ENCODE measurements around the gene ZNHIT2. TPM values are rescaled to one million over a fixed set of nuclear protein-coding genes. Genes with fewer than 3 reads are reported as not detected.

Gene ZNHIT2
- total and polyA plus RNA-seq, 2 of the 13 experiments (the other 11 are each of a cell fraction or from before 2014, with no cell fraction given): 1.1 to 6.5 TPM

DNA sequence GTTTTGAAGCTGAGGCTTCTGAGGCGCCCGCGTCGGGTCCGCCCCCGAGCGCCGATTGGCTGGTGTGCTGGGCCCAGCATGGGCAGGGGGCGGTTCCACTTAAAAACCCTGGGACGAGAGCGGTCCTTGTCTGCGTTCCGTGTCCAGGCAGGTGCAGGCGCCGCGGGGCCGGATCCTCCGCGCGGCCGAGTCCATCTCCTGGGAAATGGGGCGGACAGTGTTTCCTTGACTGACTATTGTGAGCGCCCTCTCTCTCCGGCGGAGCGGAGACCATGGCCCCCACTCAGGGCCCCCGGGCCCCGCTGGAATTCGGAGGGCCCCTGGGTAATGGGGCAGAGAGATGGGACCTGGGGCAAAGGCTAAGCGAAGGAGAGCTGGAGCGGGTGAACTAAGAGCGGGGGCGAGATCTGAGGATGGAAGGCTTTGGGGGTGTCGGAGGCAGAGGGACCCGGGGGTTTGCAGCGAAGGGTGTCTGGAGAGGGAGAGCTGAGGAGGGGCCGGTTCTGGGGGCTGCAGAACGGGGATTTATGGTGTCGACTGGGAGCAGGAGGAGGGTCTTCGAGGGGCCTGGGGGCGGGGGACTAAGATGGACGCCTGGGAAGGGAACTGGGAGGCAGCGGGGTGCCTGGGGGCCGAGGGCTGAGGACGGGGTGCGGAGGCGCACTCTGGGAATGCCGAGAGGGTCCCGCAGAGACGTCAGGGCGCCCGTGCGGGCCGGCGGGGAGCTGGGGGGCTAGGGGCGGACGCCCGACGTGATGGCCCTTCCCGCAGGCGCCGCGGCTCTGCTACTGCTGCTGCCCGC lies 5.6 kb downstream of the ZNHIT2 start, which contains the start of gene TM7SF2 (continued):
- TF ChIP-seq, protein P1, sequence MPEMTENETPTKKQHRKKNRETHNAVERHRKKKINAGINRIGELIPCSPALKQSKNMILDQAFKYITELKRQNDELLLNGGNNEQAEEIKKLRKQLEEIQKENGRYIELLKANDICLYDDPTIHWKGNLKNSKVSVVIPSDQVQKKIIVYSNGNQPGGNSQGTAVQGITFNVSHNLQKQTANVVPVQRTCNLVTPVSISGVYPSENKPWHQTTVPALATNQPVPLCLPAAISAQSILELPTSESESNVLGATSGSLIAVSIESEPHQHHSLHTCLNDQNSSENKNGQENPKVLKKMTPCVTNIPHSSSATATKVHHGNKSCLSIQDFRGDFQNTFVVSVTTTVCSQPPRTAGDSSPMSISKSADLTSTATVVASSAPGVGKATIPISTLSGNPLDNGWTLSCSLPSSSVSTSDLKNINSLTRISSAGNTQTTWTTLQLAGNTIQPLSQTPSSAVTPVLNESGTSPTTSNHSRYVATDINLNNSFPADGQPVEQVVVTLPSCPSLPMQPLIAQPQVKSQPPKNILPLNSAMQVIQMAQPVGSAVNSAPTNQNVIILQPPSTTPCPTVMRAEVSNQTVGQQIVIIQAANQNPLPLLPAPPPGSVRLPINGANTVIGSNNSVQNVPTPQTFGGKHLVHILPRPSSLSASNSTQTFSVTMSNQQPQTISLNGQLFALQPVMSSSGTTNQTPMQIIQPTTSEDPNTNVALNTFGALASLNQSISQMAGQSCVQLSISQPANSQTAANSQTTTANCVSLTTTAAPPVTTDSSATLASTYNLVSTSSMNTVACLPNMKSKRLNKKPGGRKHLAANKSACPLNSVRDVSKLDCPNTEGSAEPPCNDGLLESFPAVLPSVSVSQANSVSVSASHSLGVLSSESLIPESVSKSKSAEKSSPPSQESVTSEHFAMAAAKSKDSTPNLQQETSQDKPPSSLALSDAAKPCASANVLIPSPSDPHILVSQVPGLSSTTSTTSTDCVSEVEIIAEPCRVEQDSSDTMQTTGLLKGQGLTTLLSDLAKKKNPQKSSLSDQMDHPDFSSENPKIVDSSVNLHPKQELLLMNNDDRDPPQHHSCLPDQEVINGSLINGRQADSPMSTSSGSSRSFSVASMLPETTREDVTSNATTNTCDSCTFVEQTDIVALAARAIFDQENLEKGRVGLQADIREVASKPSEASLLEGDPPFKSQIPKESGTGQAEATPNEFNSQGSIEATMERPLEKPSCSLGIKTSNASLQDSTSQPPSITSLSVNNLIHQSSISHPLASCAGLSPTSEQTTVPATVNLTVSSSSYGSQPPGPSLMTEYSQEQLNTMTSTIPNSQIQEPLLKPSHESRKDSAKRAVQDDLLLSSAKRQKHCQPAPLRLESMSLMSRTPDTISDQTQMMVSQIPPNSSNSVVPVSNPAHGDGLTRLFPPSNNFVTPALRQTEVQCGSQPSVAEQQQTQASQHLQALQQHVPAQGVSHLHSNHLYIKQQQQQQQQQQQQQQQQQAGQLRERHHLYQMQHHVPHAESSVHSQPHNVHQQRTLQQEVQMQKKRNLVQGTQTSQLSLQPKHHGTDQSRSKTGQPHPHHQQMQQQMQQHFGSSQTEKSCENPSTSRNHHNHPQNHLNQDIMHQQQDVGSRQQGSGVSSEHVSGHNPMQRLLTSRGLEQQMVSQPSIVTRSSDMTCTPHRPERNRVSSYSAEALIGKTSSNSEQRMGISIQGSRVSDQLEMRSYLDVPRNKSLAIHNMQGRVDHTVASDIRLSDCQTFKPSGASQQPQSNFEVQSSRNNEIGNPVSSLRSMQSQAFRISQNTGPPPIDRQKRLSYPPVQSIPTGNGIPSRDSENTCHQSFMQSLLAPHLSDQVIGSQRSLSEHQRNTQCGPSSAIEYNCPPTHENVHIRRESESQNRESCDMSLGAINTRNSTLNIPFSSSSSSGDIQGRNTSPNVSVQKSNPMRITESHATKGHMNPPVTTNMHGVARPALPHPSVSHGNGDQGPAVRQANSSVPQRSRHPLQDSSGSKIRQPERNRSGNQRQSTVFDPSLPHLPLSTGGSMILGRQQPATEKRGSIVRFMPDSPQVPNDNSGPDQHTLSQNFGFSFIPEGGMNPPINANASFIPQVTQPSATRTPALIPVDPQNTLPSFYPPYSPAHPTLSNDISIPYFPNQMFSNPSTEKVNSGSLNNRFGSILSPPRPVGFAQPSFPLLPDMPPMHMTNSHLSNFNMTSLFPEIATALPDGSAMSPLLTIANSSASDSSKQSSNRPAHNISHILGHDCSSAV (CRISPR knock-in tag; IDR thresholded peaks at IDR 0.05; ENCODE audit: borderline replicate concordance): no peak
- TF ChIP-seq, protein P2, sequence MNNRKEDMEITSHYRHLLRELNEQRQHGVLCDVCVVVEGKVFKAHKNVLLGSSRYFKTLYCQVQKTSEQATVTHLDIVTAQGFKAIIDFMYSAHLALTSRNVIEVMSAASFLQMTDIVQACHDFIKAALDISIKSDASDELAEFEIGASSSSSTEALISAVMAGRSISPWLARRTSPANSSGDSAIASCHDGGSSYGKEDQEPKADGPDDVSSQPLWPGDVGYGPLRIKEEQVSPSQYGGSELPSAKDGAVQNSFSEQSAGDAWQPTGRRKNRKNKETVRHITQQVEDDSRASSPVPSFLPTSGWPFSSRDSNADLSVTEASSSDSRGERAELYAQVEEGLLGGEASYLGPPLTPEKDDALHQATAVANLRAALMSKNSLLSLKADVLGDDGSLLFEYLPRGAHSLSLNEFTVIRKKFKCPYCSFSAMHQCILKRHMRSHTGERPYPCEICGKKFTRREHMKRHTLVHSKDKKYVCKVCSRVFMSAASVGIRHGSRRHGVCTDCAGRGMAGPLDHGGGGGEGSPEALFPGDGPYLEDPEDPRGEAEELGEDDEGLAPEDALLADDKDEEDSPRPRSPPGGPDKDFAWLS (CRISPR knock-in tag; IDR thresholded peaks at IDR 0.05; ENCODE audit: borderline replicate concordance): no peak
- TF ChIP-seq, protein P3, sequence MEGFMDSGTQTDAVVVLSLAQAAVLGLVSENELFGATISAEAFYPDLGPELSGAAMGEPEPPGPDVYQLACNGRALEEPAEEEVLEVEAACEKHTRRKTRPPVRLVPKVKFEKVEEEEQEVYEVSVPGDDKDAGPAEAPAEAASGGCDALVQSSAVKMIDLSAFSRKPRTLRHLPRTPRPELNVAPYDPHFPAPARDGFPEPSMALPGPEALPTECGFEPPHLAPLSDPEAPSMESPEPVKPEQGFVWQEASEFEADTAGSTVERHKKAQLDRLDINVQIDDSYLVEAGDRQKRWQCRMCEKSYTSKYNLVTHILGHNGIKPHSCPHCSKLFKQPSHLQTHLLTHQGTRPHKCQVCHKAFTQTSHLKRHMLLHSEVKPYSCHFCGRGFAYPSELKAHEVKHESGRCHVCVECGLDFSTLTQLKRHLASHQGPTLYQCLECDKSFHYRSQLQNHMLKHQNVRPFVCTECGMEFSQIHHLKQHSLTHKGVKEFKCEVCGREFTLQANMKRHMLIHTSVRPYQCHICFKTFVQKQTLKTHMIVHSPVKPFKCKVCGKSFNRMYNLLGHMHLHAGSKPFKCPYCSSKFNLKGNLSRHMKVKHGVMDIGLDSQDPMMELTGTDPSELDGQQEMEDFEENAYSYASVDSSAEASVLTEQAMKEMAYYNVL (CRISPR knock-in tag; IDR thresholded peaks at IDR 0.05; ENCODE audit: borderline replicate concordance): 0 out of 2 replicates have a peak, but pooled peaks have one; percentile 33
- no peak for TF ChIP-seq HNF4G (IDR thresholded peaks at IDR 0.05; ENCODE audit: borderline replicate concordance, low read depth, low read length)
- no peak for TF ChIP-seq HNF4G (CRISPR knock-in tag; IDR thresholded peaks at IDR 0.05; ENCODE audit: borderline replicate concordance, low read depth)
- no peak for TF ChIP-seq ZMYM3 (CRISPR knock-in tag; IDR thresholded peaks at IDR 0.05)
- no peak for TF ChIP-seq REXO4 (CRISPR knock-in tag; IDR thresholded peaks at IDR 0.05; ENCODE audit: borderline replicate concordance)
- TF ChIP-seq SIN3A (IDR thresholded peaks at IDR 0.05; ENCODE audit: borderline replicate concordance, low read depth, low read length): peak; percentile 87; the same call in 1 of the 2 replicates
- no peak for TF ChIP-seq AHR (CRISPR knock-in tag; IDR thresholded peaks at IDR 0.05)
- TF ChIP-seq TARDBP (CRISPR knock-in tag; IDR thresholded peaks at IDR 0.05): peak; percentile 57; the same call in 1 of the 2 replicates
- TF ChIP-seq CBX5 (CRISPR knock-in tag; IDR thresholded peaks at IDR 0.05; ENCODE audit: borderline replicate concordance): no peak
- TF ChIP-seq MEIS2 (CRISPR knock-in tag; IDR thresholded peaks at IDR 0.05): peak; percentile 76; the same call in 1 of the 2 replicates
- TF ChIP-seq, protein P4, sequence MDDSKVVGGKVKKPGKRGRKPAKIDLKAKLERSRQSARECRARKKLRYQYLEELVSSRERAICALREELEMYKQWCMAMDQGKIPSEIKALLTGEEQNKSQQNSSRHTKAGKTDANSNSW (CRISPR knock-in tag; IDR thresholded peaks at IDR 0.05; ENCODE audit: borderline replicate concordance): no peak
- no peak for TF ChIP-seq THAP11 (CRISPR knock-in tag; IDR thresholded peaks at IDR 0.05)
- TF ChIP-seq ZNF441 (CRISPR knock-in tag; IDR thresholded peaks at IDR 0.05; ENCODE audit: borderline replicate concordance): no peak
- TF ChIP-seq RFXANK (CRISPR knock-in tag; IDR thresholded peaks at IDR 0.05): no peak
- no peak for TF ChIP-seq ZNF589 (CRISPR knock-in tag; conservative IDR thresholded peaks at IDR 0.05)
